ENCODE data around the gene SAA4.
"Not testable (repeated sequence)": the region's sequence is repeated elsewhere in the genome, so short reads cannot be mapped to it uniquely, and the experiment has no call there.

SAA4 gene

DNA sequence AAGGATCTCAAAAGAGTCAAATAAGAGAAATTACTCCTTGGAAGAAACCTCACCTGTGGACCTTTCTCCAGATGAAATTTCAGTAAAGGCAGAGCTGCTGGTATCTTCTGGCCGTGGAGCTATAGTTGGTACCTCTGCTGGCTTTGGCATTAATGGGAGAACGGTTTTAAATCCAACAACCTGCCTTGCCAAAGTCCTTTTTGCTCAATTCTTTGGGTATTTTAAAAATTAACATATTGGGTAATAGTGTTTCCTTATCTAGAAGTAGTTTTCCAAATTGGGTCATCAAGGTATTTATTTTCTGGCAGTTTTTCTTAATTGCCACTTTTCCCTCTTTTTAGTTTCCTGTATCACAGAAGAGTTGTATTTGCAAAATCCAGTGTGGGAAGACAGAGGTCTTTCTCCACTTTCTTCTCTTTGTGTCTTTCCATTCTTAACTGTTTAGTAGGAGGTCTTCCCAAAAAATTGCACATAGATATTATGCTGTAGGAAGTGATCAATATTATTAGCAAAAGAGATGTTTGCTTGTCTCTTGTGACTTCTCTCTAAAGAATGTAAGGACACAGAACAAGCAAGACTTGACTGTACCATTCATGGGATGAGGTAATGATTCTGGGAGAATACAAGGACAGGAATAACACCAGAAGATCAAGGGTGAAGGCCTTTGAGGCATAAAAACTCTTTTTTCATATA lies at the start of gene SAA4:
Gene SAA4, minus strand, starts transcription at position 139 of the 693 bp plus-strand sequence. CDS start 876 bp downstream, outside the sequence.
- DNase-seq, result no peak

DNA sequence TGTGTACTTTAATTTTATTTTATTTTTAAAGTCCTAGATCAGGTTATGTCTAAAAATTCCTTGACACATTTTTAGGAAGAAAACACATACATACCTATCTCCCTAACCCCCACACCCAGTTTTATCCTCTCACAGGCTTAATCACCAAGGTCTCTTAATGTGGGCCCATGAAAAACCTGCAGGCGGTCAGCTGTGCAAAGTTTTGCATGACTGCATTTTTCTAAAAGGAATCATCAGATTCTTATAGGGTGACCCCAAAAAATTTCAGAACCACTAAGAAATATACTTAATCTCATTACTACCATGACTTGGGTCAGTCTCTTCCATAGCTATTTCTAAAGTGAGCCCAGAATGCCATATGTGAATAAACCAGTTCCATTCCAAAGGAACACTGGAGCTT lies 49.2 kb upstream of the SAA4 start:
- DNase-seq, result no peak

DNA sequence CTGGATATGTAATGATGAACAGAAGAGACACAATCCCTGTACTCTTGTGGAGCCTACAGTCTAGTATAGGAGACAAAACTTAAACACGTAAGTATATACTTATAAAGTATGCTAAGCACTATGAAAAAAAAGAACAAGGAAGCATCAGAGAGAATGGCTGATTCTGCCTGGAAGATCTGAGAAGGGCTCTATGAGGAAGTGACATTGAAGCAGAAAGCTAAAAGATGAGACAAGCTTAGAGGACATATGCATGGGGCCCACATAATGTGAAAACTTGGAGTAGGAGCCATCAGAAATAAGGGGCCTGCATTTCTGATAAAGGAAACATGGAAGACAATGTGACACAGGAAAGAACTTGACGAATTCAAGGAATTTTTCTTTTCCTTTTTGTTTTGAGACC lies 46.0 kb upstream of the SAA4 start:
- no peak for DNase-seq

DNA sequence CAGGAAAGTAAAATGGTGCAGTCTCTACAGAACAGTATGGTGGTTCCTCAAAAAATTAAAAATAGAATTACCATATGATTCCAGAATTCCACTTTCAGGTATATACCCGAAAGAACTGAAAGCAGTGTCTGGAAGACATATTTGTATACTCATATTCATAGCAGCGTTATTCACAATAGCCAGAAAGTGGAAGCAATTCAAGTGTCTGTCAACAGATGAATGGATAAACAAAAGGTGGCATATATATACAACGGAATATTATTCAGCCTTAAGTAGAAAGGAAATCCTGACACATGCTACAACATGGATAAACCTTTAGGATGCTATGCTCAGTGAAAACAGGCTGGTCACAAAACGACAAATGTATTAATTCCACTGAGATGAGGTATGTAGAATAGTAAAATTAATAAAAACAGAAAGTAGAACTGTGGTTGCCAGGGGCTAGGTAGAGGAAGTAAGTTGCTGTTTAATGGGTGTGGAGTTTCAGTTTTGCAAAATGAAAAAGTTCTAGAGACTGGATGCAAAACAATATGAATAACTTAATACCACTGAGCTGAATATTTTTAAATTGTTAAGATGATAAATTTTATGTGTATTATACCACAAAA lies 43.9 kb upstream of the SAA4 start:
- no peak for DNase-seq

DNA sequence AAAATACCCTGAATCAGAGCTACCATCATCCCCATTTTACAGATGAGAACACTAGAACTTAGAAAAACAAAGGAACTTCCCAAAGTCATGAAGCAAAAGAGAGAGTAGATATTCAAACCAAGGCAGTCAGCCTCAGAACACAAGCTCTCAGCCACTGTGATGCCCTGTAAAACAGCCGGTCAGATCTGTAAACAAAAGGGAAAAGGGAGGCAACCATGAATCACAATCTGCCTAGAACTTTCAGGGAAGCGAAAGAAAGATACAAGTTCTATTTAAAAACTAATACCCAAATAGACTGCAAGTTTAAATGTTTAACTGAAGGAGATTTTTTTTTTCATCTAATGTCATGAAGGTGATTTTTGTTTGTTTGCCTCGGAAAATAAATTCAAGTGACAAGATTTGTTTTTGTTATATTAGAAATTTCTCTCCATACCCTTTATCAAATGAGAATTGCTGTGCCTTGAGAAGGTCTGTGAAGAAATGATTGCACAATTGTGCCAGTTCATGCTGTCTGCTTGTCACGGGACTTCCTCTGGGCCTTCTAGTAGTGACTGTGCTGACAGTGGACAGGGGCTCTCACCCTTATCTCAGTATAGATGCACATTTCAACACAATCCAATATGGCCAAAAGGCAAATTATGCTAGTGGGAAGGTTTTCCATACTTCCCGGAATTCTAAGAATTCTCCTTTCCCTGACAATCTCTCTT lies 41.1 kb upstream of the SAA4 start:
- no peak for DNase-seq

DNA sequence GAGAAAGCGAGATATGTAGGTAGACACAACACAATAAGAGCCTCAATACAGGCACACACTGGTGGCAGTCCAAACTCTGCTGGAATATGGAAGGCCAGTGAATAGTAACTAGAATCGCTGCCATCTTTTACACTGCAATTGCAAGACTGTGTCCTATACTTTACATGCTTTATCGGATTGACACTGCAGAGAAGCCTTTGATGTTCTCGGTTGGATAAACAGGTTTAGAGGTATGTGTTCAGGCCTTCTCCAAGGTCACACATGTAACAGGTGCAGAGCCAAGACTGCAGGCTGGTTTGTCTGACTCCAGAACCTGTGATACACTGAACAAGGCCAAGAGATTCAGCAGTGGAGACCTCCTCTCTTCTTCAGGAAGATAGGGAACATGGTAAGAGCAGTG lies 34.6 kb upstream of the SAA4 start:
- no peak for DNase-seq

- no peak for DNase-seq
Observed at GRCh38 chr11:18270102-18270501, 33.5 kb upstream of the SAA4 start.

DNA sequence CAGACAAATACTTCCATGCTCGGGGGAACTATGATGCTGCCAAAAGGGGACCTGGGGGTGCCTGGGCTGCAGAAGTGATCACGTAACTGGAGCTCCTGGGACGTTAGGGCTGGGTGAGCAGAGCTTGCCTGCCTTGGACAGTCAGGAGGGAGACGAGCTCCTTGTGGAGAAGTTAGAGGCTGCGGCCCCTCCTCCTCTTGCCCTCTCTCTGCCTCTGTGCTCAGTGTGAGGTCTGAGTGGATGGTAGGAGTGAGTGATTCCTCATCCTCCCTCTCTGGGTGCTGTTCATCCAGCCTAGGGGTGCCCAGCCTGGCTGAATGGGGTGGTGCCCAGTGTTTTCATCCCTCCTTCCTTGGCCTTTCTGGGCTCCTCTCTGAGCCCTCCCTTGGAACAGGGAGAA lies 32.6 kb upstream of the SAA4 start:
- DNase-seq, result not testable (repeated sequence)

DNA sequence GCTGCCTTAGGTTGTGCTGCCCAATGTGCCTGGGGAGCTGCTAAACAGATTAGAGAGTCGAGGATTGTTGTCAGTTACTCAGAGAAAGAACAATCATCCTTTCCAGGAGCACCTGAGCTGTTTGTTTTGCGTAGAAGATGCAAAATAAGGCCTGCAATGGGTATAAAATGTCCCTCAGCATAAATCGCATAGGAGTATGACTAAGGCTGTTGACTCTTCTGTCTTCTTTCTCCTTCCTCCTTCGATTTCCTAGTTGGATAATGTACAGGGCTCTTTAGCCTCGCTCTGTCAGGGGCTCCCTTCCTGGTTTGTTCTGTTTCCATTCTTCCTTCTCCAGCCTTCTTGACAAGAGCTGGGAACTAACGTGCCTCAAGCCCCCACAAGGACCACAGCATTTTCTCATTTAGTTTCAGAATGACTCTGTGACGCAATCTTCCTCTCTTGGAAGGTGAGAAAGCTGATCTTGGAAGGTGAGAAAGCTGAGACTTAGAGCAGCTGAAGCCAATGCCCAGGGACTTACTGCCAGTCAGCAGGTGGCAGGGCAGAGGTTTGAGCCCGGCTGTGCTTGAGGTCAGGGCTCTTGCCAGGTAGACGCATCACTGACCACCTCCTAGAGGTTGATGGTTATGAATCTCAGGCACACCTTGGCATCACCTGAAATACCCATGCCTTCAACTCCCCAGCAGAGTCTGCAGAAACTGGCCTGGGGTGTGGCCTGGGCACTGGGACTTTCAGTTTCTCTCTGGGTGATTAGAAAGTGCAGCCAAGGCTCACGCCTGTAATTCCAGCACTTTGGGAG lies 30.9 kb upstream of the SAA4 start:
- not testable (repeated sequence) for DNase-seq

- no peak for DNase-seq
Observed at GRCh38 chr11:18265949-18266348, 29.3 kb upstream of the SAA4 start, which contains the start of gene SAA1. Gene SAA1 (plus strand): TSS chr11:18266264. CDS start chr11:18266888, 624 bp downstream.

- no peak for DNase-seq
Observed at GRCh38 chr11:18264677-18265555, 28.3 kb upstream of the SAA4 start.

GRCh38 chr11:18264035-18264434 lies 27.4 kb upstream of the SAA4 start:
- DNase-seq, result no peak

DNA sequence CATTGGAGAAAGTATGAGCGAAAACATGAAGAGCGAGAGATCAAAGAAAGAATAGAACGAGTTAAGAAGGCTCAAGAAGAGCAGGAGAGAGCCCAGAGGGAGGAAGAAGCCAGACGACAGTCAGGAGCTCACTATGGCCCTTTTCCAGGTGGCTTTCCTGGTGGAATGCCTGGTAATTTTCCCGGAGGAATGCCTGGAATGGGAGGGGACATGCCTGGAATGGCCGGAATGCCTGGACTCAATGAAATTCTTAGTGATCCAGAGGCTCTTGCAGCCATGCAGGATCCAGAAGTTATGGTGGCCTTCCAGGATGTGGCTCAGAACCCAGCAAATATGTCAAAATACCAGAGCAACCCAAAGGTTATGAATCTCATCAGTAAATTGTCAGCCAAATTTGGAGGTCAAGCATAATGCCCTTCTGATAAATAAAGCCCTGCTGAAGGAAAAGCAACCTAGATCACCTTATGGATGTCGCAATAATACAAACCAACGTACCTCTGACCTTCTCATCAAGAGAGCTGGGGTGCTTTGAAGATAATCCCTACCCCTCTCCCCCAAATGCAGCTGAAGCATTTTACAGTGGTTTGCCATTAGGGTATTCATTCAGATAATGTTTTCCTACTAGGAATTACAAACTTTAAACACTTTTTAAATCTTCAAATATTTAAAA lies 26.2 kb upstream of the SAA4 start:
- not testable (repeated sequence) for DNase-seq

DNA sequence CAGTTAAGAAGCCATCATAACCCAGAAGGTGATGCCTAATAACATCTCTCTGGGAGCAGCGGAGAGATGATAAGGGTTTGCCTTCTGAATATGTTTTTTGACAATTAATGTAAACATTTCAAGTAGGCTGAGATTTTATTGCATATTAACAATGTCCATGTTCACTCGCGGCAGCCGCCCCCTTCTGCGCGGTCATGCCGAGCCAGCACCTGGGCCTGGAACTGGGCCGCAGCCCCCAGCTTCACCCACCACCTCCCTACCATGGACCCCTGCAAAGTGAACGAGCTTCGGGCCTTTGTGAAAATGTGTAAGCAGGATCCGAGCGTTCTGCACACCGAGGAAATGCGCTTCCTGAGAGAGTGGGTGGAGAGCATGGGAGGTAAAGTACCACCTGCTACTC lies 25.1 kb upstream of the SAA4 start:
- DNase-seq, result no peak

DNA sequence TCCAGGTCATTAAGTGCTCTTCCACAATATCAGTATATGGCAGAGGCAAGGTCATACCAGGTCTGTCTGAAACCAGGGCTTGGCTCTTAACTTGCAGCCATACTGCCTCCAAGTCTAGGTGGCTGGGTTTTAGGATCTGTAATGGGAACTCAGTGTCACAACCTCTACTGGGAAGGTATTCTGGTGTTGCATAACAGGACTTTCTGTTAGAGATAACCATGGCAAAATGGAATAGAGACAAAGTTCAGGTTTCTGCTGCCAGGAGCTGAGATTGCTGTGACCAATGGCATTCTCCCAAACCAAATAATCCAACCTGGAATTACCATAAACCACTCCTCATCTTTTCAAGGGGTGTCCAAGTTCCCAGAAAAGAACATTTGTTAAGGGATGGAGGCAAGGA lies 22.7 kb upstream of the SAA4 start:
- no peak for DNase-seq

DNA sequence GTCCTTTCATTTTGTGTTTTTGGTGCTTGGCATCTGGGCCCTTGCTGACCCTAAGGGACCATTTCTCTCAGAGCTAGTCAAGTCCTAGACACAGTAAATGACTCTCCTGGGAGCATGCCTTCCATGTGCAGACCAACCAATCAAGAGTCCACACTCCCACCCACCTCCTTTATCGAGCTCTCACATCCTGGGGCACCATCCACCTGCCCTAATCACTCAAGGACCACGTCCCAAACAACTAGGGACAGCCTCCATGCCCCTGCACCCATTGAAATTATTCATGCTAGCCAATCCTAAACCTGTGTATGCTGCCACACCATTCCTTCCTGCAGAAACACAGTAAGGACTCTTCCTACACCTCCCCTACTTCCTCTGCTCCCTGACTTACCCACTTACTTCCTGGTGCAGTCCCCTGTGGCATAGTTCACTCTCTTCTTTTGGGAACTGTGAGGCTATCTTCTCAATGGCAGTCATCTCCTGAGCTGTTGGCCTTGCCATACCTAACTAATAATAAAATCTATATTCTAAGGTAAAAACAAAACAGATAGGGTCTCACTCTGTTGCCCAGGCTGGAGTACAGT lies 18.3 kb upstream of the SAA4 start:
- DNase-seq, result no peak

- DNase-seq, result no peak
Observed at GRCh38 chr11:18253778-18254338, 17.3 kb upstream of the SAA4 start.

- no peak for DNase-seq
Observed at GRCh38 chr11:18253233-18253632, 16.6 kb upstream of the SAA4 start.

DNA sequence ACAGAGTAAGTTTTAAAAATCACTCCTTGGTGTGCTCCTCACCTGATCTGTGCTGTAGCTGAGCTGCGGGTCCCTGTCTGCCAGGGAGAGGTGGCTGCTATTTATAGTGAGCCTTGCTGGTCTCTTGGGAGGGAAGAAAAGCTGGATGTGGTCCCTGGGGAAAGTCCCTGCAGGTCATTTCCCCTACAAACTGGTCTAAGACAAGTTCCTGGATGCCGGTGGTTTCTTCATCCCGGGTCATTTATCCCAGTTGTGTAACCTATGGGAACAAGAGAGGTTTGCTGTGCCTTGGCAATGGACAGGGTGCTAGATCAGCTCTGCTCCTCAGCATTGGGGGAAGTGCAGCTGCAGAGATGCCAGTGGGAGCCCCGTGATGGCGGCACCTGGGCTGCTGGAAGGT lies 12.0 kb upstream of the SAA4 start, which contains the start of gene SAA2:
Gene SAA2, minus strand, starts transcription at position 108 of the 400 bp plus-strand sequence. CDS start 657 bp downstream, outside the sequence.
- no peak for DNase-seq

- not testable (repeated sequence) for DNase-seq
Observed at GRCh38 chr11:18247191-18247581, 10.6 kb upstream of the SAA4 start.
